Measurements from ENCODE around the gene ASF1B. TPM values are rescaled to one million over a fixed set of nuclear protein-coding genes. Genes with fewer than 3 reads are reported as not detected.

The ASF1B gene
- total RNA-seq, 1 donor from 2014 or later: 1.1 TPM

- DNase-seq (ENCODE audit: low read depth): no peak
These were observed 50.3 kb downstream of the ASF1B start for GRCh38 chr19:14086098-14086497.

GRCh38 chr19:14085309-14085995 lies 50.9 kb downstream of the ASF1B start, which contains the start of gene C19orf67:
C19orf67 (minus strand) TSS chr19:14085783; CDS start chr19:14085627, 156 bp downstream.
- no peak for DNase-seq (ENCODE audit: low read depth)

- no peak for DNase-seq (ENCODE audit: low read depth)
These were observed 53.8 kb downstream of the ASF1B start for GRCh38 chr19:14082675-14082960.

- no peak for DNase-seq (ENCODE audit: low read depth)
These were observed 54.4 kb downstream of the ASF1B start for GRCh38 chr19:14081797-14082674.

GRCh38 chr19:14080887-14081796 lies 55.2 kb downstream of the ASF1B start:
- peak; percentile 99 for DNase-seq (ENCODE audit: low read depth)

GRCh38 chr19:14078411-14078810 lies 58.0 kb downstream of the ASF1B start:
- DNase-seq (ENCODE audit: low read depth): no peak

- no peak for DNase-seq (ENCODE audit: low read depth)
These were observed 62.2 kb downstream of the ASF1B start for GRCh38 chr19:14073925-14074838.

- no peak for DNase-seq (ENCODE audit: low read depth)
These were observed 63.0 kb downstream of the ASF1B start for GRCh38 chr19:14073261-14073924.

GRCh38 chr19:14072535-14073260 lies 63.7 kb downstream of the ASF1B start, which contains the start of gene MISP3:
MISP3 (plus strand) TSS chr19:14072786; CDS start chr19:14073310, 524 bp downstream.
- no peak for DNase-seq (ENCODE audit: low read depth)

- DNase-seq (ENCODE audit: low read depth): no peak
These were observed 65.9 kb downstream of the ASF1B start for GRCh38 chr19:14070268-14071050.

Other genes with a start within 250 kb of the ASF1B start
- gene BRME1, start 230.5 kb downstream of the ASF1B start, total RNA-seq: 0.25 and 0.35 TPM in 2 replicates
- gene CC2D1A, start 230.4 kb downstream of the ASF1B start, total RNA-seq: 4.9 and 18.1 TPM in 2 replicates
- gene PODNL1, start 198.2 kb downstream of the ASF1B start, total RNA-seq: 0.17 and 0.89 TPM in 2 replicates
- gene DCAF15, start 184.1 kb downstream of the ASF1B start, total RNA-seq: 10.9 and 15.0 TPM in 2 replicates
- 1.6 and 11.6 TPM in 2 replicates for gene RFX1, start 130.3 kb downstream of the ASF1B start, total RNA-seq
- gene RLN3, start 108.4 kb downstream of the ASF1B start, total RNA-seq: not detected in 2 replicates
- gene IL27RA, start 104.8 kb downstream of the ASF1B start, total RNA-seq: 4.7 and 14.1 TPM in 2 replicates
- gene PALM3, start 74.5 kb downstream of the ASF1B start, total RNA-seq: 0.35 and 0.70 TPM in 2 replicates
- 1.3 and 1.6 TPM in 2 replicates for gene MISP3, start 63.8 kb downstream of the ASF1B start, total RNA-seq
- gene C19orf67, start 50.8 kb downstream of the ASF1B start, total RNA-seq: not detected in 2 replicates
- gene SAMD1, start 45.8 kb downstream of the ASF1B start, total RNA-seq: 13.2 and 35.0 TPM in 2 replicates
- gene PRKACA, start 18.8 kb downstream of the ASF1B start, total RNA-seq: 19.1 and 62.4 TPM in 2 replicates
- gene ADGRL1, start 69.6 kb upstream of the ASF1B start, total RNA-seq: 0.87 and 14.8 TPM in 2 replicates
- 12.9 and 40.1 TPM in 2 replicates for gene ADGRE5, start 244.9 kb upstream of the ASF1B start, total RNA-seq